HG03095 (cell line): Measurements from ENCODE around the gene CX3CR1.
"Not testable (repeated sequence)": the region's sequence is repeated elsewhere in the genome, so short reads cannot be mapped to it uniquely, and the experiment has no call there.

Source experiments
- ATAC-seq: cut with Tn5 transposase; IDR thresholded peaks from one replicate; pipeline ENCODE4 v1.9.1; 2021; ENCODE audit warnings: moderate library complexity; ENCODE audit not compliant: unreplicated experiment

Gene CX3CR1

GRCh38 chr3:39269528-39269927, 10.3 kb downstream of the CX3CR1 start:
- ATAC-seq = no peak

- ATAC-seq = no peak
These were observed 11.3 kb downstream of the CX3CR1 start for GRCh38 chr3:39268549-39268900.

DNA sequence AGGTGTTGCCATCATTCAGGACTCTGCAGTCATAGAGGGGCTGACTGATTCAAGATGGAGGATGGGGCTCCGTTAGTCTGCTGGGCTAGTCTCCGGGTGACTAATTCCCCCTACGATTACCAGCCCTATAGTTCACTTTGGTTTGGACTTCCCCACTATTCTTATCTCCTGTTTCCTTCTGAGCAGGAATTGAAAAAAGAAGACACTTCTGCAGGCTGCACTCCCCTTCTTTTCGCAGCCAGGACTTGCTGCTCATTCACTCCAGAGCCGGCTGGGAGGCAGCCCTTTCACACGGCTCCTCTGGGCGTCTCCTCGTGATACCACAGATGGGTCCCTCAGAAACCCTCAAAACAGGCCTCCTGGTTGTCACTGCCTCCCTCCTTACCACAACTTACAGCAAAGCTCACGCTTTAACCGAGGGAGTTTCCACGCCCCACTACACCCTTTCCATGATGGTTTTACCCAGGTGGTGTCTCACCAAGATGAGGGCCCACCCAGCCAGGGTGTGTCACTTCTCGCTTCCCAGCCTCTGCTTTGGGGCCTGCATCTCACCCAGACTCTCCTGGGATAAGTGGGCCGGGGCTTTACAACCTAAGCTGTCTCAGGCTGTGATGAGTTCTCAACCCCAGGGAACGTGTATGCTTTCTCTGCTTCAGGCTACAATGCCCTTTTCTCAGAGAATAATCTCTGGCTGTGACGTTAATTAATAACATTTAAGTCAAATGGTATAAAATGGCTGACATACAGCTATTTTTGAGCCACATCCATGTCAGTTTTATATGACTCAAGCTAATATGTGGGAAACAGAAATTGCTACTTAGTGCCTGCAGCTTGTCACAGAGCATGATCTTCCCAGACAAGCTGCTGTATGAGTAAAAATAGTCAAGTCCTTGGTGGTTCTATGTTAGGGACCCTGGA, 11.9 kb downstream of the CX3CR1 start:
- ATAC-seq = no peak

DNA sequence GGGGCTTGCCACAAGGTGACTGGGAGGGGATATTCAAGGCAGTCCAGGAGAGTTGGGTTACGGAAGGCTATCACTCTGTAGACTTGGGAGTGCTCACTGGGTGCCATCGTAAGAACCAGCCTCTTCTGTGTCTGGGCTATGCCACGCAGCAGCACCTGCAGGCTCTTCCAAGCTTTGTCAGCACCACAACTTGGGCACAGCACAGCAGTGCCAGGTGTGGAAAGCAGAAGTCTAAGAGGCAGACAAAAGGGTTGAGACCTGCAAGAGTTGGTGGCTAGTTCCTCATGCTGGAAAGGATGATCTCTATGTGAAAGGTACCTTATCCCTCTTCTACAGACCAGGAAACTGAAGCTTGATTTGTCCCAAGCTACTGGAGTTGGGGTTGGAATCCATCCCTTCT, 15.8 kb downstream of the CX3CR1 start:
- no peak for ATAC-seq

- ATAC-seq = no peak
These were observed 16.3 kb downstream of the CX3CR1 start for GRCh38 chr3:39263576-39263975.

DNA sequence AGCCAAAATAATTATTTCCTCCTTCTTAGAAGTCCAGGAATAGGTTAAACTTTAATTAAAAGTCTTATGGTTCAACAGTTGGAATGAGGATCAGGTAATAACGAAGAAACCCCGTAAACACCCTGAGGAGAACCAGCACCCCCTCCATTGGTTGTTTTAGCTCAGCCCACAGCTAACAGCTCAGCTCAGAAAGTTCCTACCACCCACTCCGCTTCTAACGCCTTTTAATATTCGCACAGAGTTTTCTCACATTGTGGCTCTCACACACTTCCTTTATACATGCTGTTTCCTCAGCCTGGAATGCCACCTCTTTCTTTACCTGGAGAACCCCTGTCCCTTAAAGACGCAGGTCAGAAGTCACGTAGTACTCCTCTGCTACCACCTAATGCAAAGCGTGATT, 17.0 kb downstream of the CX3CR1 start:
- ATAC-seq = no peak

GRCh38 chr3:39261726-39262125, 18.1 kb downstream of the CX3CR1 start:
- ATAC-seq = no peak

DNA sequence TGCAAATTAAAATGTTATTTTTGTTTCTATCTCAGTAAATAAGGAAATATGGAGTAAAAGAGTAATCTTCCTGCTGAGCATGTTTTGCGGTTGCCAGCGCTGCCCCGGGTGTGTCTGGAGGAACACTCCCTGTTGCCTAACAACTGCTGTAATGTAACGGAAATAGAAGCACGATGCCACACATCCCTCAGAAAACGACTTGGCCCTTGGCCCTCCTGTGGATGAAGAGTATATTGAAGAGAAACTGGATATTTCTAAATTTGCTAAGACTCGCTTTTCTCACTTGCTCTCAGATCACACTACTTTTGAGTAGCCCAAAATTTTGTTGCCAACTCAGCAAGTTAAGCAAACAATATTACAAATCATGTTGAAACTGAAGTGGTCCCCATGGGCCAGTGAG, 18.9 kb downstream of the CX3CR1 start:
- ATAC-seq = no peak

GRCh38 chr3:39260318-39260717, 19.5 kb downstream of the CX3CR1 start:
- no peak for ATAC-seq

DNA sequence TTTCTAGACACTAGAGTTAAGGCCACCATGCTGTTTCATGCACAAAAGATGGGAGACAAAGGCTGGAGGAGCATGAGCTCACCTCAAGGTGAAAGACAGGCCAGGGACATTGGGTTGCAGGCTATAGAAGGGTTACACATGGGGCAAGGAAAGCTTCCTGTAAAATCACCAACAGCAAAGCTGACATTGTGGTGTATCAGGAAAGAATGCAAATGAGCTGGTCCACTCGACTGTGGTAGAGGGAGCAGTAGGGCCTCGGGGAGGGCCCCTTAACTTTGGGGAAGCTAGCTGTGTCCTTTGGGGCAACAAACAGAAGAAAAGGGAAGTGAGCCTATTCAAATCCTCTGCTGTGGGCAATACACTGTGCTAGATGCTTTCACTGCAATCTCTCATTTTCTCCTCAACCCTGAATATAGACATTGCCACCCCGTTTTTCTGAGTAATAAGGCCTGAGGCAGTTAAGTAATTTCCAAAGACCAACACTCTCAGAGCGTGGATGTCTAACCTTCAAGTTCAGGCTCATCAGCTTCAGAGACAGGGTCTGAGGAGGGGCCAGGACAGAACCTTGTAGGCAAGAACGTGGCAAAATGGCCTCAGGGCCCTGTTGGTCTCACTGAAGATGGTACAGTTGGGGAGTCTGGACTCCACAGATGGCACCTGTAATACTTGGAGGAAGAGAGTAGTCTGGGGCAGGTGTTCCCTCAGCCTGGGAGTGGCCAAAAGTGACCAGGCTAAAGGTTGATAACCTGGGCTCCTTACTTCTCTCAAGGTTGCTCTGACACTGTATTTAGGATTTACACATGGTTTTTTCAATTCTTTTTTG, 24.1 kb downstream of the CX3CR1 start:
- ATAC-seq = peak; percentile 99

- peak; percentile 1 for ATAC-seq
These were observed 24.9 kb downstream of the CX3CR1 start for GRCh38 chr3:39254806-39255449.

DNA sequence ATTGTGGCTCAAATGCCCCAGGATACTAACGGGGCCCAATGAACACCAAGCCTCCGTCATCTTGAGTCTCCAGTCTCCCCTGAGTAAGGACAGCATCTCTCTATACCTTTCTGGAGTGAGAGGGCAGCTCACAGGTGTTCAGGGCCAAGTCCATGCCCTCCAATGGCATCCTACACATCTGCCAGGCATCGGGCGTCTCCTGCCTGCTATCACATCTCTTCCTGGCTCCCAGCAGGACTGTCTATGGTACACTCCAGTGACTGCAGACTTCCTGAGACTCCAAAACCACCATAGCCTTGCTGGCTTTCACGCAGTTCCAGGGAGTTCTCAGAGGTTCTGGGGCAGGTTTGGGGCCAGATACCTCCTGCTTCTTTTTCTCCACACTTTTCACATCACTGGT, 28.3 kb downstream of the CX3CR1 start:
- no peak for ATAC-seq

DNA sequence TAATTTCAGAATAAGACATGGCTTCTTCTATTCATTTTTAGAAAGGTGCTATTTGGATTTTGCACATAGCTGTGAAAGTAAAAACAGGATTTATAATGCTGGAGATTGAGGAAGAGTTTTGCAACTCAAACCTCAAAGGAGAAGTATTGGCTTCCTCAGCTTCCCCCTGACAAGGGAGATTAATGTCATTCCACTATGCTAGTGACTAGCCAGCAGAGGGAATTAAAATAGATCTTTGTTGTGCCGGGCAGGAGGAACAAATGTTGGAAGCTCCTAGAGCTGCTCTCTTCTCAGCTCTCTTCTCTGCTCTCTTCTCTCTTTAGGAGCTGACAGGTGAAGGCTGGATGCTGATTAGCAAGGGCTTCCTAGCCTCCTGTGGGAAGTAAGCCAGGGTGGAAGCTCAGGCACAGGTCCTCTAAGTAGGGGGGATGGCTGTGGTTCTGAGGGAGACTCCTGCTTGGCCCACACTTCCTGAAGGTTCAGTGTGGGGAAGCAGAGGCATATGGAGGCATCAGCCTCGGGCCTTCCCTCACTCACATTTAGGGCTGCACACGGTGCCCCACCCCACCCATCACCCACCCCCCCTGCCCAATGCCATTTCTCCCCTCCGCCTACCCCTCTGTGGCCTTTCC, 29.6 kb downstream of the CX3CR1 start:
- ATAC-seq = no peak

GRCh38 chr3:39249453-39250115, 30.3 kb downstream of the CX3CR1 start:
- ATAC-seq = no peak

DNA sequence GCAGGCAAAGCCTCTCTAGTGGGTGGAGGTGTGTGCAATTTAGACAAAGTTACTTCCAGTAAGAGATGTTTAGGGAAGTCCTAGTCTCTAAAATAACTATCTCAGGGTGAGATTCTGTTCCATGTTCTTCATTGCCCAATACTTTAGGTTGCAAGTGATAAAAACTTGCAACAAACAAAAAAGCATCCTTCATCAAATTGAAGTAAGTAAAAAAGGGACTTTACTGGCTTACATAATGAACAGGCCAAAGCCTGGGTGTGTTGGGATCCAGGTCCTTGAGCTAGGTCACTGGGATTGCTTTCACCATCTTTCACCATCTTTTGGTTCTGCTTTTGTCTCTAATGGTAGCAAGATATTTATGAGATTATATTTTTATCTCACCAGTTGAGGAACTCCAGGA, 38.3 kb downstream of the CX3CR1 start:
- ATAC-seq = no peak

GRCh38 chr3:39237027-39237426, 42.8 kb downstream of the CX3CR1 start:
- ATAC-seq = no peak

DNA sequence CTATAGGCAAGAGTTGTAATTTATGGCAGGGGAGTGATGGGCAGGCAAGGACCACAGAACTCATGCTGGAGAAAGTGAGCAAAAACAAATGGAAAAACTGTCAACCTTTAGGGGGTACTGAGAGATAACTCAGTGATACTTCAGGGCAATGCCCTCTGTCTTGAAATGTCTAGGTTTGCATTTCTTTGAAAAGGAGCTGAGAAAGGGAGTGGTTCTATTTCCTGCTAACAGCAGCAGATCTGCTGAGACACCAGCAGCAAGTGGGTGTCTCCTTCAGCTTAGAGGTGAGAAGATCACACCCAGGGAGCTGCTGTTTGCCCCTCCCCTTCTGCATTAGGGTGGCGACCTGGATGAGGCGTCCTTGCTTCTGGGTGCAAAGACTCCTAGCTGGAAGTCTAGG, 45.2 kb downstream of the CX3CR1 start:
- no peak for ATAC-seq

GRCh38 chr3:39232859-39233258, 47.0 kb downstream of the CX3CR1 start:
- no peak for ATAC-seq

- no peak for ATAC-seq
These were observed 49.4 kb downstream of the CX3CR1 start for GRCh38 chr3:39230453-39230852.

DNA sequence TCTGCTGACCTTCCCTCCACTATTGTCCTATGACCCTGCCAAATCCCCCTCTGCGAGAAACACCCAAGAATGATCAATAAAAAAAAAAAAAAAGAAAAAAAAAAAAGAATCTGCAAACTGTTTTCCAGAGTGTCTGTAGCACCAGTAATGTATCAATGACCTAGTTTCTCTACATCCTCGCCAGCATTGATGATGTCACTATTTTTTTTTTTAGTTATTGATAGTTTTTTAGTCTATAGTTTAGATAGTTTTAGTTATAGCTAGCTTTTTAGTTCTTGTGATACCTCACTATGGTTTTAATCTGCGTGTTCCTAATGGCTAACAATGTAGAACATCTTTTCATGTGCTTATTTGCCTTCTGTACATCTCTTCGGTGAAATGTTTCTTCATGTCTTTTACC, 51.3 kb downstream of the CX3CR1 start:
- no peak for ATAC-seq

- ATAC-seq = not testable (repeated sequence)
These were observed 52.2 kb downstream of the CX3CR1 start for GRCh38 chr3:39227596-39227995.
